GM21515 (cell line): Measurements from ENCODE around the gene ANKRD39.

ENCODE experiments used
- ATAC-seq: cut with Tn5 transposase; IDR thresholded peaks from one replicate; pipeline ENCODE4 v1.9.1; 2021; ENCODE audit not compliant: unreplicated experiment

ANKRD39 gene

DNA sequence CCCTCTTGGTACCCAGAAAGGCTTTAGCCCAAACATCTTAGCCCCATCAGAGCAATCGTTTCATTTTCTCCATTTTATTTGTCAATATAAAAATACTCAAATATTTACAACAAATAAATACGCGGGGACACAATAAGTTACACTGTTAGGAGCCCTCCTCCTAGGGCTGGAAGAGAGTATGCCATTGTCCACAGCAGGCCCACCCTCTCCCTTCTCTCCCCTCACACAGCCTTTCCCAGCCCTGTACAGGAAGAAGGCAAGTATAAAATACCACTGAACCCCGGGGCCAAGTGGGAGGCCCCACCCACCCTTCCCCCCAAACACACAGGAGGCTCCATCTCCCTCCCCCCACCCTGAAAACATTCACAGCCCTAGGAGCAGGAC, 1.9 kb upstream of the ANKRD39 start:
- no peak for ATAC-seq

DNA sequence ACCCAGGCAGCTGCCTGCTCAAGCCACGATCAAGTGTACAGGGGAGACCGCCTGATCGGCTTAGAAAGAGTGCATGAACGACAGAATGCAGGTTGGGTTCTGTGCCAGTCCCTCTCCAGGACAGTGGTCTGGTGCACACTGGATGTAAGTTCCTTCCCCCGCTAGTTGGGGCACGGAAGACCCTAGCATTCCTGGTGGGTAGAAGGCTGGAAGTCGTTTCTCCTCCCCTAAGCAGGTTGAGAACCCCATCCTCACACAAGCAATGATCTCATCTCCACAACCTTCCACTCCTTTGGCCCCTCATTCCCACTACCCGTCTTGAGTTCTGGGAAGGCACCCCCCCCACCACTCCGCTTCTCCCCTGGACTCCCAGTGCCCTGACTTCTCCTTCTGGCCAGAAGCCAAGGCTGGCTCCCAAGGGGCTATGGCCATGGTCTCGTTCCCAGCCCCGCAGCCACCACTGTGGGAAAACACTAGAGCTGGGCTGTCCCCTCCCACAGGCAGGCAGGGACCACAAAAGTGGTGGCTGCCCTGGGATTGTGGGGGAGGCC, 1.4 kb upstream of the ANKRD39 start:
- ATAC-seq = no peak

DNA sequence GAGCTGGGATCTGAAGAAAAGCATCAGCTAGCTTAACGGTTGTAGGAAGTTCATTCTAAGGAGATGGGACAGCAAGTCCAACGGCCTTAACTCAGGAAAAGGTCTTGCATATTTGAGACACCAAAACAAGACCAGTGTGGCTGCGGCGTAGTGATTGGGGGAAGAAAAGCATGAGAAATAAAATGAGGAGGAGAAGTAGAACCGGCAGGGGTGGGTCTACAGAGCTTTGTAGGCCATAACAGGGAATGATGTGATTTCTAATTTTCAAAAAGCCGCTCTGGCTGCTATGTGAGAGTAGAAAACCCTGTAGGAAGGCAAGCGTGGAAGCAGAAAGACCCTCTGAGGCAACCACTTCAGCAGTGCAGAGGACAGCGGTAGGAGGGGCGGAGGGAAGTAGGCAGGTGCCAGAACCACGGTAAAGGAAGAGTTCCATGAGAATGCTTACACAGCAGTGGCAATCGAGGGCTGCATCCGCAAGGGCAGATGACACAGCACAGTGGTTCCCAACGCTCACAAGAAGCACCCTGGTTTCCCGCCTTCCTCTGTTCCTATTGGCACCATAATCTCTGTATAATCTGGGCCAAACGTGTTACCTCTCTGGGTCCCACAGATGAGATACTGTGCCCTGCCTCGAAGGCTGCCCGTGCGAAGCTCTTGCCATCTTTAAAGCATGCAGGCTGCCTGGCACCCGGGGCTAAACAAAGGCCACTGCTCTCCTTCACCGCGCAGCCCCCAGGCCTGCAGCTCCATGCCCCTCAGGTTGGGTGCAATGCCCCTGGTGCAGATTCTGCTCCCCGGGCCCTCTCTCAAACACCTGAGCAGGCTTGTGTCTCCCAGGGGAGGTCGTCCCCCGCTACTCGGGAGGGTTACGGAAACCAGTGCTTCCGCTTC, 795 bp downstream of the ANKRD39 start:
- ATAC-seq = peak; percentile 21

DNA sequence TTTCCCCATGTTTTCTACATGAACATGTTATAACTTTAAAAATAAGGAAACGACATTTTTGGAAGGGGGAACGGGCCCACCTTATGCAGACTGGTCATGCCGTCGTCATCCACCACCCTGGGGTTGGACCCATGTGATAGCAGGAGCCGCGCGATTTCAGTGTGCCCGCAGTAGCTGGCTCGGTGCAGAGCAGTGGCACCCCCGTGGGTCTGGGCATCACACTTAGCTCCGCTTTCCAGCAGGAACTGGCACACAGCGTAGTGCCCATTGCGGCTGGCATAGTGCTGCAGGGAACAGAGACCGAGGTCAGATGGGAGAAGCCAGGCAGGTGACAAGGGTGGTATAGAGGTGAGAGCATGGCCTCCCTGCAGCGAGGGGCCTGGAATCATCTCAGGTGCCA, 4.5 kb downstream of the ANKRD39 start:
- ATAC-seq = no peak

DNA sequence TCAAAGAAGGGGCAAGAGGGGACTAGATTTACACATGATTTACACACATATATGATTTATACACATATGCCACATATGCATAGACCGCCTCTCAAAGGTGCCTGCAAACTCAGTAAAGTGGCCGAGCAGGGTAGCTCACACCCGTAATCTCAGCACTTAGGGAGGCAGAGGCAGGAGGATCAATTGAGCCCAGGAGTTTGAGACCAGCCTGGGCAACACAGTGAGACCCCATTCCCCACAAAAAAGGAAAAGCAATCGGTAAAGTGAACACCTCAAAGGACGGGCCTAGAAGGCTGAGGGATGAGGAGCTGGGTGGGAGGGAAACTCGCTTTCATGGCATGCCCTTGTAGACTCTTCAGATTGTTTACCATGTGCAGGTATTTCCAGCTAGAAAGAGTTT, 5.1 kb downstream of the ANKRD39 start:
- ATAC-seq = no peak

DNA sequence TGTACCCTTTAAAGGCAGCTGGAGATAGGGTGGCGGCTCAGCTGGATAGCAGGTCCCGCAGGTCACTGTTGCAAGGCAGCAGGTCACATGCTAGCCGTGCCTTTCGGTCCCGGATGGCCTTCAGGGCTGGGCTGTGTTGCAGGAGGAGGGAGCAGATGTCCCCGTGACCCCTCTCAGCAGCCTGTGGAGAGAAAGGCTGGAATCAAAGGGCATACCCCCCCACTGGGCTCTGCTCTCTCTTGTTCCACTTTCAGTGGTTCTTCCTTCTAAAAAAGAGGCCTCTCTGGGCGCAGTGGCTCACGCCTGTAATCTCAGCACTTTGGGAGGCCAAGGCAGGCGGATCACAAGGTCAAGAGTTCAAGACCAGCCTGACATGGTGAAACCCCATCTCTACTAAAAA, 9.6 kb downstream of the ANKRD39 start:
- ATAC-seq = no peak

DNA sequence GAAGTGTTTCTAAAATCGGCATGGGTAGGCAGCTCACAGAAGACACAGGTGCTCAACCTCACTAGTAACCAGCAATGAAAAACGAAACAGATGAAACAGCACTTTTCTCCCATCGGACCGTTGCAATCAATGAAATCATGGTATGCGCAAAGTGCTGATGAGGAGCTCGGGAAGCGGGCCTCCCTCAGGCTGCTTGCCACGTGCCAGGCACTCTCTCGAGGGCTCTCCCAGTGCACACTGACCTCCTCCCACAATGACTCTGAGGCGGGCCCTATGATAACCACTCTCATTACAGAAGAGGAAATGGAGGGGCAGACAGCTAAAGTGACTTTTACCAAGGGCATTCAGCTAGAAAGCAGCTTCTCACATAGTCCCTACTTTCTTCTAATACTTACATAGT, 10.2 kb downstream of the ANKRD39 start:
- ATAC-seq = no peak

DNA sequence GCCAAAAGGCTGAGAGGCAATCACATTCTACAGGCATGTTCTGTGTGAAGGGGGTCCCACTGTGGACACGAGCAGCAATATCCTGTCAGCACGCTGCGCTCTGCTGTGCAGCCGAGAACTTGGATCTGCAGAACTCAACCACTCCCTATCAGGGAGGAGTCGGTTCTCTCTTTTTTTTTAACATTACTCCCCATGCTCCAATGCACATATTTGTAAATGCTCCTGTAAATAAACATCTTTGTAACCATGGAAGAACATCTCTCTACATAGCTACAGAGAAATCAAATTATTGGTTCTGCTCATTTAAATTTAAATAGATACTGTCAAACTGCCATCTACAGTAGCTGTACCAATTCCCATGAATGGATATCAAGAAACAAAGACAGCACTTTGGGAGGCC, 11.0 kb downstream of the ANKRD39 start:
- no peak for ATAC-seq

DNA sequence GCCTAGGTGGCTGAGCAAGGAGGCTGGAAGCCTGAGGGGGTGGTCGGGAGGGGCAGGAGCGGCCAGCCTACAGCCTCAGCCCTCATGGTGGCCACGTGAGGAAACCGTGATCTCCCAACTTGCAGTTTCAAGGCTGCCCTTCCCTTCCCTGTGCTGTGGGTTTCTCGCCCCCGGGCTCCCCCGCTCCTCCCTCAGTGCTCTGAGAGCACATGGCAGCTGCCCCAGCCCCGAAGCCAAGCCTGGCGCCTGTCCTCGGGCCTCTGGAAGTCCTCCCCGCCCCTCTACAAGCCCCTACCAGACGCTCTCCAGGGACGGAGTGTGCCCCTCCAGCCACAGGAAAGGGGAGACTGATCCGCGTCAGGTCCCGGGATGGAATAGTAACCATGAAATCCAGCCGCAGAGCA, 13.4 kb downstream of the ANKRD39 start:
- no peak for ATAC-seq

DNA sequence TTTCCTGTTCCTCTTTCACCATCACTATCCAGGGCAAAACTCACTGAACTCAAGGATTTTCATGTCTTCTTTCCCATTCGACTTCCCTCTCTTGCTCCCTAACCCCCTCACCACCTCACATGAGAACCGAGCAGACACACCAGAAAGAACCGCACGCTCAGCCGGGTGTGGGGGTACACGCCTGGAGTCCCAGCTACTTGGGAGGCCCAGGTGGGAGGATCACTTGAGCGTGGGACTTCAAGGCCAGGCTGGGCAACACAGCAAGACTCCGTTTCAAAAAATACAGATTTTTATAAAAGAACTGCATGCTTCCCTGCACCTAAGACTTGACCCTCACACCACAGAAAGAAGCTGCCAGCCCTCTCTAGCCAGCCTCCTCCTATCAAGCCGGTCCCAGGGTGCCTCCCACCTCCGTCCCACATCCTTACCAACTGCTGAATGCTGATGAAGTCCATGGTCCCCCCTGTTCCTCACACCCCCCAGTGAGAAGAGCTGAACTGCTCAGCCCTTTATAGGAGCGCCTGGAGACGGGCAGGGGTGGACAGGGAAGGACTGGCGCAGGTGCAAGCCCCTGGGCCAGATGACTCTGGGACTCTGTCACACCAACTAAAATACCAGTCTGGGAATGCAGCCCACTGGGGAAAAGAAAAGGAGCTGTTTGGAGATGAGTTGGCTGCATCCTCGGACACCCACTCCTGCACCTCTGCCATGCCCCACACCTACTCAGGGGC, 14.1 kb downstream of the ANKRD39 start, which contains the start of gene ANKRD23:
Gene ANKRD23 (minus strand): TSS at position 484 of the 731 bp plus-strand sequence. CDS start 29 bp downstream, at position 455.
- no peak for ATAC-seq

DNA sequence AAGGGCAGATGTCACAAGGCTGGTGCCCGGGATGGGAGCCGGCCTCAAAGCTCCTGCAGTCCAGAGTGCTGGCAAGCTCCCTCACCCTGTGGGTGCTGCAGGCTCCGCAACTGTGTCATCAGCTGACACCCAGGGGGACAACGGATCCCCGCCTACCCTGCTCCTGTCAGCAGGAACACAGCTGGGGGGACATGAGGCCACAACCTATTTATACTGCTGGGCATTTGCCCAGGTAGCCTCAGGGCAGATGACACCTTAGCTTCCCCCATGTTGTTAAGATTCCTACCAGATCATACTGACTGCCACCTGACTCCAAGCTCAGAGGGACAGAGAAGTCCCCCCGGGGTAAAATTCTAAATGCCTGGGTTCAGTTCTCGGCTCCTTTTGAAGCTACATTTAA, 15.2 kb downstream of the ANKRD39 start:
- ATAC-seq = no peak

DNA sequence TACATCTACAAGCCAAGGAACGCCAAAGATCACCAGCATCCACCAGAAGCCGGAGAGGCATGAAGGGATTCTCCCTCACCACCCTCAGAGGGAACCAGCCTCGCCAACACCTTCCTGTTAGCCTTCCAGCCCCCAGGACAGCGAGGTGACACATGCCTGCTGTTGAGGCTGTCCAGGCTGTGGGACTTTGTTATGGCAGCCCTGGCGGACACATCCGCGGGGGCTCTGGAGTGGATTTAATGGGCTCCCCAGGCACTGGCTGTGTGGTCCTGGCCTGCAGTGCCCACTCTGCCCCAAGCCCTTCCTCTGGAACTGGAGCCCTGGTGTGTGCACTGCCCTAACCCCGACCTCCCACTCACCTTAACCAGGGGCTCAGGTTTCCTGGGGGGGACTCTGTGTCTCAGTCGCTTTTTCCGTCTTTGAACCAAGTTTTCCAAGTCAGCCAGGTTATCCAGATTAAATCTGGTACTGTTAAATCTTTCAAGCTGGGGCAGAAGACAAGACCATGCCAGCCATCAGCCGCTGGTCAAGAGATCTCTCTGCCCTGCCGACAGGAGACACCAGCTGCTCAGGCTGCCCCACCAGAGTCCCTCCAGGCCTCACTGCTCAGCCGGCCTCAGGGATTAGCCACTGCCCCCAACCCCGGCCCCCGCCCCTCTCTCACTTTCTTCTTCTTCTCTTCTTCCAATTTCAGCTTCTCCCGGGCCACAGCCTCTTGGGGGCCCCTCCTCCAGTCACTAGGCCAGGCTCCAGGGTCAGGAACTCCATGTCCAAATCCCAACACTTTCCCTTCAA, 15.9 kb downstream of the ANKRD39 start:
- ATAC-seq = no peak

DNA sequence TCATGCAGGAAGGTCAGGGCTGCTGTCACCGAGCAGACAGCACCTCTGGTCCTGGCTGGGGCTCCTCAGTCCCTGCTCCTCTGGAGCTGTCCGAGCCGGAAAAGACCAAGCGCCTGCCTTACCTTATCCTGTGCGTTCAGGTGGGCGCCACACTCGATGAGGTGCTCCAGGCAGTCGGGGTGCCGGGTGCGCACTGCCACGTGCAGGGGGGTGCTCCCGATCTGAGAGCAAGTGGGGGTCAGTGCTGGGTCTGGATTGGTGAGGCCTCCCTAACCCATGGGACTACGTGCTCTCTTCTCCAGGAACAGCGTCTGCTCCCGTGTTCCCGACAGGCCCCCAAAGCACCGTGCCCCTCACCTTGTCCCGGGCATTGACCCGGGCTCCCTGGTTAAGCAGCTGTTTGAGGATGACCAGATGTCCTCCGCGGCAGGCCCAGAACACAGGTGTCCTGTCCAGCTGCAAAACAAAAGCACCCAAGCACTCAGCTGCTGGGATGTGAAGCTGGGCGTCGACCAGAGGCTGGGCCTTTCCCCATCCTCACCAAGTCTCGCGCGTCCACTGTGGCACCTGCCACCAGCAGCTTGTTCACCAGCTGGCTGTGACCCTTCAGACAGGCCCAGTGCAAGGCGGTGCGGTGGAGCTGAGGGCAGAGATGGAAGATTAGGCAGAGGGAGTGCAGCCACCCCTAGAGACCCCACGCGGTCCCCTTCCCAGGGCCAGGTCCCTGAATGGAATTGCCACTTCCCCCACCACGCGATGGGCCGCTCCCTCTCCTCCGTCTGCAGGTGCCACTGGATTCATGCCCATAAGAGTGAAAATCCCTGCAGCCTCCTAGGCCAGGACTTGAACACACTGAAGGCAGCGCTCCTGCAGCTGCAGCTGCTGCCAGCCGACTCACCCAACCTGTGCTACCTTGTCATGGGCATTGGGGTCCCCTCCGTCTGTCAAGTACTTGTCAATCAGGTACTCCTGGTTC, 17.7 kb downstream of the ANKRD39 start:
- ATAC-seq = no peak

DNA sequence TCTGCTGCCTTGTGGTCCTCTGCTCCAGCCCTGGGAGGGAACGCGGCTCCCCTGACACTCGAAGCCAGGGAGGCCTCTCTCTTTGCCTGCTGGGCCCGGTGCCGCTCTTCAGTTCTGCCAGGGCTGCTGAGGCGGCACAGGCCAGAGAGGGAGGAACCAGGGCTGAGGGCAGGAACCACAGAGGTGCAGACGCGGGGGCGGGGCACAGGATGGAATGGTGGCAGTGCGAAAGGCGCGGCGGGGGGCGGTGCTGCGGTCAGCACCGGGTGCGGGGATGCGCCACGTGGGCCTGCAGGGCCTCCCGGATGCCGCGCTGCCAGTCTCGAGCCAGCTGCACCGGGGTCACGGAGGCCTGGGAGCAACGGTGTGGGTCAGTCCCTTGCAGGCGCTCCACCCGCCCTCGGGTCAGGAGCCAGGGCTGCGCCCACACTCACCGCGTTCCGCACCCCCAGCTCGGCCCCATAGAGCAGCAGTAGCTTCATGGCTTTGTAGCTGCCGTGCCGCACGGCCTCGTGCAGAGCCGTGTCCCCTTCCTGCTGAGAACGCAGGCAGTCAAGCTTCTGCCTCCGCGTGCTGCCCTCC, 18.4 kb downstream of the ANKRD39 start:
- no peak for ATAC-seq

DNA sequence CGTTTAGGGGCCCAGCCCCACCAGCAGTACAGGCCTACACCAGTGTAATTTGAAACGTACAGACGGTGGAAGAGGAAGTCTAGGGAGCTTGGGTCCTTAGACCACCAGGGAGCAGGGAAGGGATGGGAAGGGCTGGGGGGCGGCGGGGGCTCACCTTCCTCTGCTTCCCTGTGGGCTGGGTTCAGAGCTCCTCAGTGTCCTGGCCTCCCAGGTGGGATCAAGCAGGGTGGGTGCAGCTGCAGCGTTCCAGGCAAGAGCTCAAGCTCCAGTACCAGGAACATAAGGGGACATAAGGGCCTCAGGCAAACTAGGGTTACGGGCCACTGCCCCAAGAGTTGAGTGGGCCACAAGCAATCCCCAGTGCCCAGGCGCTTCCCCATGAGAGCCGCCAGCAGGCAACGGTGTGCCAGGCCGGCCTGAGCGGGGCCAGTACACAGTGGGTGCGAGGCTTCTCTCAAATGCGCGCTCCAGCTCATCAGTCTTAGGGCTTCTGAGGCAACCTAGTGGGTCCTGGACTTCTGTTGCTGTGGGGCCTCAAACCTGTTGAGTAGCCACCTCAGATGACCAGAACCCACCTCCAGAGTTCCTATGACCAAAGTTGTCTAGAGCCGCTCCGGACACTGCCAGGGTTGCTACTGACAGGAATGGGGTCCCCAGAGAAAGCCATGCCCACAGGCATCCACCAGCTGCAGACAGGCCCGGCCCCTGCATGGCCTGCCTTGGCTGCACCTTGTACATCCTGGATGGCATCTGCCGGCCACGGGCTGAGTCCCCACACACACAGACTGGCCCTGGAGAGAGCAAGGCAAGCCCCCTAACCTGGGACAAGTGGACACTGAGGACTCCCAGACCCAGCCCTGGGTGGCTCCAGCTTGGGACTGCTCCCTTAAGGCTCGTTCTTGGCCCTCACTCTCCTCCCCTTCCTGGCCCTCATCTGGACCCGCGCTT, 19.2 kb downstream of the ANKRD39 start:
- ATAC-seq = no peak

DNA sequence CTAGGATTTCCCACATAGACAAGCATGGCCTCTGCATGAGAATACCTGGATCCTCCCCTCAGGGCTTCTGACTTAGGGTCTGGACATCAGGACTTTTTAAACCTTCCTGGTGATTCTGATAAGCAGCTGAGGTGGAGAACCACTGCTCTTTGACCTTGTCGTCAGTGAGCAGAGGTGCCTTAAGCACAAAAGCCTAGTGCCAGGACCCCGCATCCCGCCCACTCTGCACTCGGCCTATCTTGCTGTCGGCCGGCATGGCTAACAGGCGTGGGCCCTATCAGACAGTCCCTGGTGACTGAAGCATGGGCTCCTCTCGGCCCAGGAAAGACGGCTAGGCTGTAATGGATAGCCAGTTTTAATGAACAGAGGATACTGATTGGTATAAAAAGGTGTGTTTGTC, 20.2 kb downstream of the ANKRD39 start:
- no peak for ATAC-seq

DNA sequence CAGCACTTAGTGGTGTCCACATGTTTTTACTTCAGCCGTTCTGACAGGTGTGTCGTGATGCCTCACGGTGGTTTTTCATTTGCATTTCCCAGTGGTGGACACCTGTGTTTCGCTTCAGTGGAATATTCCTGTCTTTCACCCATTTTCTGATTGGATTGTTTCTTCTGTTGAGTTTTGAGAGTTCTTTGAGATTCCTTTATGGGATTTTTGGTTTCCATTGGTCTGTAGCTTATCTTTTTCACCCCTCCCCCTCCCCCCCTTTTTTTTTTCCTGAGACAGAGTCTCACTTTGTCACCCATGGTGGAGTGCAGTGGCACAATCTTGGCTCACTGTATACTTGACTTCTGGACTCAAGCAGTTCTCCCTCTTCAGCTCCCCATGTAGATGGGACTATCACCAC, 22.0 kb downstream of the ANKRD39 start:
- no peak for ATAC-seq

DNA sequence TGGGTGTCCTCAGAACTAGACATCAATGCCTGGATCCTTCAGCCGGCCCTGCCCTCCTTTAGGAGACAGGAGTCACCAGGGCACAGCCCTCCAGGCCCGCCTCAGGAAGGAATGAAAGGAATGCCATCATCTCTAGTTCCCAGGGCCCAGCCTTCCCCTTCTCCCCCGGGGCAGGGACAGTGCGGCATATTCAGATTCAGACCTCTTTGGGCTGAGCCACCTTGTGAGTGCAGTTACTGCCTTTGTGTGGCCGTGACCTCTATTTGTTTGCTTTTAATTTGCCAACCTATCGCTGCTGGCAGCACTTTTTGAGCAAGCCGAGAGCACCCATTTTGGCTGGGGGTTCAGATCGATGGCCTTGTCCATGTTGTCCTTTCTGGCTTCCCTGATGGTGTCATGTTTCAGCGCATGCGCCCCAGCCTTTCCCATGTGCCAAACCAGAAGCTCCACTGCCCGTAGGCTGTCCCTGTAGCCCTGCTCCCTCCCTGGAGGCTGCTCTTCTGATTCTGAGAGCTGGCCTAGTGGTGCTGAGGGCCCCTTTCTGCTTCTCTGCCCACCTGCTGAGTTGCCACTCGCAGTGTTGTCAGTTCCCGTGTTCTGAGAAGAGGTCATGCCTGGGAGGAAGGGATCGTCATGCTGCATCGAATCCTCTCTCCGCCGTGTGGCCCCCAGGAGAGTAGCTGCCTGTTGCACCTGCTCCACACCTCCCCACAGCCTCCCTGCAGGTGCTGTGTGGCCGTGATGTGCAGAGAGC, 24.9 kb downstream of the ANKRD39 start:
- ATAC-seq = no peak
